ENCODE measurements around the gene ELMOD3. TPM values are rescaled to one million over a fixed set of nuclear protein-coding genes. Genes with fewer than 3 reads are reported as not detected.
A peak's percentile ranks its signal among the peaks of the same experiment; 100 is the strongest.

The ELMOD3 gene
- total RNA-seq, 1 experiment from 2014 or later: 9.7 TPM

DNA sequence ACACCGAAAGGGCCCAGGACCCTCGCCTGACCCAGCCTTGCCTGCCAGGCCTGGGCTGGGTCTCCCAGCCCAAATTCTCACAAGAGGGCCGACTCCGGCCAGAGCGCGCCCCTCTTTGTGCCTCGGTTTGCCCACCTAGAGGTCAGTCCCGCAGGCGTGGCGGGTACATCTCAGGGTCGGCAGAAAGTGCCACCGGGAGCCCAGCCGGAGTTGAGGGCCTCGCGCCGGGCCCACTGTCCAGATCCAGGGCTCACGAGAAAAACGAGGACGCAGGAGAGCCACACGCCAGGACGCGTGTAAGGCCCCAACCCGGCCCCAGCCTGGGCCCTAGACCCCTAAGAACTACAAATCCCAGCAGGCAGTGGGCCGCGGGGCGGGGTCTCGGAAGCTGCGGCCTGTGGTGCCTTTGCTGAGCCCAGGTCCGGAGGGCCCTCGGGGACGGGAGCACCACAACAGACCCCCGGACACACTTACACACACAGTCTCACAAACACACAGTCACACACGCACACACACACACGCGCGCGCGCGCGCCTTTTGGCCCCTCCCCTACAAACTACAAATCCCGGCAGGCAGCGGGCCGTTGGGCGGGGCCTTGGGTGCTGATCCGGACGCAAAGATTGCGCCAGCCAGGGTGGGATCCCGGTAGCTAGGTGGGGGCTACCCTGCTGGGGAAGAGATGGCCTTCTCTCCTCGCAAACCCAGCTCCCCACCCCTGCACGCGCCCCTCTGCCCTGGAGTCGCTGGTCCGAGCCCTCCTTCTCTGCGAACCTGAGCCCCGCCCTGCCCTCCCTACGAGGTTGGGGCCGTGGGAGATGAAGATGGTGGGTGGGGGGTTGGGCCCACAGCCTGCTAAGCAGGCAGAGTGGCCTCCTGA is 63.8 kb downstream of the ELMOD3 start, which contains the start of gene SH2D6 (continued):
- no peak for TF ChIP-seq ERG (CRISPR knock-in tag; IDR thresholded peaks at IDR 0.05)
- TF ChIP-seq IRF2 (CRISPR knock-in tag; IDR thresholded peaks at IDR 0.05; ENCODE audit: borderline replicate concordance, low read depth): no peak
- no peak for TF ChIP-seq OVOL2 (CRISPR knock-in tag; IDR thresholded peaks at IDR 0.05; ENCODE audit: borderline replicate concordance)
- TF ChIP-seq USF1 (CRISPR knock-in tag; IDR thresholded peaks at IDR 0.05): no peak
- no peak for TF ChIP-seq RORB (CRISPR knock-in tag; IDR thresholded peaks at IDR 0.05)
- no peak for TF ChIP-seq MLX (CRISPR knock-in tag; IDR thresholded peaks at IDR 0.05)
- TF ChIP-seq KAT7 (CRISPR knock-in tag; IDR thresholded peaks at IDR 0.05; ENCODE audit: borderline replicate concordance): no peak
- TF ChIP-seq, protein P1, sequence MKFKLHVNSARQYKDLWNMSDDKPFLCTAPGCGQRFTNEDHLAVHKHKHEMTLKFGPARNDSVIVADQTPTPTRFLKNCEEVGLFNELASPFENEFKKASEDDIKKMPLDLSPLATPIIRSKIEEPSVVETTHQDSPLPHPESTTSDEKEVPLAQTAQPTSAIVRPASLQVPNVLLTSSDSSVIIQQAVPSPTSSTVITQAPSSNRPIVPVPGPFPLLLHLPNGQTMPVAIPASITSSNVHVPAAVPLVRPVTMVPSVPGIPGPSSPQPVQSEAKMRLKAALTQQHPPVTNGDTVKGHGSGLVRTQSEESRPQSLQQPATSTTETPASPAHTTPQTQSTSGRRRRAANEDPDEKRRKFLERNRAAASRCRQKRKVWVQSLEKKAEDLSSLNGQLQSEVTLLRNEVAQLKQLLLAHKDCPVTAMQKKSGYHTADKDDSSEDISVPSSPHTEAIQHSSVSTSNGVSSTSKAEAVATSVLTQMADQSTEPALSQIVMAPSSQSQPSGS (CRISPR knock-in tag; IDR thresholded peaks at IDR 0.05; ENCODE audit: borderline replicate concordance, low read depth): no peak
- no peak for TF ChIP-seq CBFB (CRISPR knock-in tag; IDR thresholded peaks at IDR 0.05; ENCODE audit: low read depth)
- 0 out of 2 replicates have a peak, but pooled peaks have one; percentile 8 for TF ChIP-seq FOXP1 (CRISPR knock-in tag; IDR thresholded peaks at IDR 0.05; ENCODE audit: borderline replicate concordance)
- no peak for TF ChIP-seq RELA (CRISPR knock-in tag; IDR thresholded peaks at IDR 0.05; ENCODE audit: borderline replicate concordance)
- TF ChIP-seq CREB1 (CRISPR knock-in tag; IDR thresholded peaks at IDR 0.05): no peak
- peak; percentile 98 for TF ChIP-seq GABPB1 (CRISPR knock-in tag; IDR thresholded peaks at IDR 0.05)
- no peak for TF ChIP-seq TCF7 (CRISPR knock-in tag; IDR thresholded peaks at IDR 0.05; ENCODE audit: low read depth)
- no peak for TF ChIP-seq ETV6 (CRISPR knock-in tag; IDR thresholded peaks at IDR 0.05)
- no peak for TF ChIP-seq ZNF396 (CRISPR knock-in tag; IDR thresholded peaks at IDR 0.05; ENCODE audit: borderline replicate concordance)
- TF ChIP-seq PRRX2 (CRISPR knock-in tag; IDR thresholded peaks at IDR 0.05): no peak
- TF ChIP-seq, protein P2, sequence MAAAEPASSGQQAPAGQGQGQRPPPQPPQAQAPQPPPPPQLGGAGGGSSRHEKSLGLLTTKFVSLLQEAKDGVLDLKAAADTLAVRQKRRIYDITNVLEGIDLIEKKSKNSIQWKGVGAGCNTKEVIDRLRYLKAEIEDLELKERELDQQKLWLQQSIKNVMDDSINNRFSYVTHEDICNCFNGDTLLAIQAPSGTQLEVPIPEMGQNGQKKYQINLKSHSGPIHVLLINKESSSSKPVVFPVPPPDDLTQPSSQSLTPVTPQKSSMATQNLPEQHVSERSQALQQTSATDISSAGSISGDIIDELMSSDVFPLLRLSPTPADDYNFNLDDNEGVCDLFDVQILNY (CRISPR knock-in tag; IDR thresholded peaks at IDR 0.05): peak; percentile 65; the same call in 1 of the 2 replicates
- TF ChIP-seq, protein P3, sequence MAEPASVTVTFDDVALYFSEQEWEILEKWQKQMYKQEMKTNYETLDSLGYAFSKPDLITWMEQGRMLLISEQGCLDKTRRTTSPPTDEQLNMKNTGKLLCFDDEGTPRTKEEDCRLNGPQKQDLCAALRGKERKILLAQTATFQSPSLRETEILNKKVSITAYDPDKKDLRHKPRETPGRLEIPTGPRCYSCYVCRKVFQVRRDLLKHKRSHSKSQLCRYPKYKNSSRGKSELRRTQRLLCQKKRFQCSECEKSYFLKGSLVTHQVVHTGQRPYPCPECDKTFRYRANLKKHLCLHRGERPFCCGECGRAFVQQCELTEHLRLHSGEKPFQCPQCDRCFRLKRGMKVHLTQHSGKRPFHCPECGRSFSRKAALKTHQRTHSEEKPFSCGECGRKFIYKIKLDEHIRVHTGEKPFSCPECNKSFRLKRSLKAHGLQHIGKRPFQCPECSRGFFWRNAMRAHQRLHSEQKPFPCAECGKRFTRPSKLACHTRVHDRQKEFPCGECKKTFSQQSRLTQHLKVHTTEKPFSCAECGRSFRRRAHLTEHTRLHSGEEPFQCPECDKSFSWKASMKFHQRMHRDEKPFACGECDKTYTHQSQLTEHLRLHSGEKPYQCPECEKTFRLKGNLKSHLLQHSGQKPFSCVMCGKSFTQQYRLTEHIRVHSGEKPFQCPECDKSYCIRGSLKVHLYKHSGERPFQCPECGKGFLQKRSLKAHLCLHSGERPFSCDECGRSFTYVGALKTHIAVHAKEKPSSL (CRISPR knock-in tag; conservative IDR thresholded peaks at IDR 0.05): no peak
